ENCODE measurements around the gene SFRP2.

- no peak for TF ChIP-seq REPIN1 (tag by site-specific recombination; IDR thresholded peaks at IDR 0.05; ENCODE audit: low read depth)
- no peak for TF ChIP-seq ZBTB49 (tag by site-specific recombination; IDR thresholded peaks at IDR 0.05; ENCODE audit: low read depth)
- no peak for TF ChIP-seq REST (tag by site-specific recombination; IDR thresholded peaks at IDR 0.05)
- TF ChIP-seq ZFP41 (tag by site-specific recombination; IDR thresholded peaks at IDR 0.05; ENCODE audit: borderline replicate concordance), result no peak
- TF ChIP-seq ZNF350 (tag by site-specific recombination; IDR thresholded peaks at IDR 0.05), result no peak
- TF ChIP-seq CTCF (tag by site-specific recombination; IDR thresholded peaks at IDR 0.05), result no peak
- no peak for TF ChIP-seq ZNF785 (tag by site-specific recombination; IDR thresholded peaks at IDR 0.05)
- no peak for TF ChIP-seq ZNF174 (tag by site-specific recombination; IDR thresholded peaks at IDR 0.05)
- no peak for TF ChIP-seq ZNF292 (tag by site-specific recombination; IDR thresholded peaks at IDR 0.05; ENCODE audit: borderline replicate concordance, low read depth)
- TF ChIP-seq ZNF449 (tag by site-specific recombination; IDR thresholded peaks at IDR 0.05), result no peak
These were observed 35.6 kb upstream of the SFRP2 start for GRCh38 chr4:153824501-153824900.
